M059J (cell line): ENCODE data around the gene TSHZ3. TPM values are rescaled to one million over a fixed set of nuclear protein-coding genes. Genes with fewer than 3 reads are reported as not detected.

ENCODE experiments used
- DNase-seq: peaks from one replicate; pipeline ENCODE4 v3.0.0-alpha.2; 2012; ENCODE audit warnings: low read depth
- total RNA-seq: library from RNA; depleted of rRNA; stranded (reverse); fragments of >200 nt; shearing (Covaris generic); gene quantifications from 2 replicates; pipeline ENCODE4 v1.2.3, GENCODE V29; 2014

TSHZ3 gene
- total RNA-seq, 1 experiment from 2014 or later: 0.22 TPM

DNA sequence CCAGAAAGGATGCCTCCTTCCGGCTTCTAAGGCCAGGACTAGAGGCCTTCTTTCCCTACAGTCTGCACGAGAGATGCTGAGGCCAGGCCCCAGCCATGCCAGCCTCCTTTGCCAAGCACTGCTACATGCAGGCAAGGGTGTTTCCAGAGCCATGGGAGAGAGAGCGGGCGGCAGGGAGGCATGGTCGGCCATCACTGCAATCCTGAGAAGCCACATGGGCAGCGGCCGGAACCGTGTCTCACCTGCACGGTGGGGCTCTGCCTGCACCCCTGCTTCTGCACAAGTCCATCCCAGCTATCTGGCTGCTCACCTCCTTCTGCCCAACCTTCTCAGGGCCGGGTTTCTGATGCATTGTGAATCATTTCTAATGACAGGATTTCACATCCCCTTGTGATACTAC, 35.1 kb downstream of the TSHZ3 start:
- DNase-seq: no peak

DNA sequence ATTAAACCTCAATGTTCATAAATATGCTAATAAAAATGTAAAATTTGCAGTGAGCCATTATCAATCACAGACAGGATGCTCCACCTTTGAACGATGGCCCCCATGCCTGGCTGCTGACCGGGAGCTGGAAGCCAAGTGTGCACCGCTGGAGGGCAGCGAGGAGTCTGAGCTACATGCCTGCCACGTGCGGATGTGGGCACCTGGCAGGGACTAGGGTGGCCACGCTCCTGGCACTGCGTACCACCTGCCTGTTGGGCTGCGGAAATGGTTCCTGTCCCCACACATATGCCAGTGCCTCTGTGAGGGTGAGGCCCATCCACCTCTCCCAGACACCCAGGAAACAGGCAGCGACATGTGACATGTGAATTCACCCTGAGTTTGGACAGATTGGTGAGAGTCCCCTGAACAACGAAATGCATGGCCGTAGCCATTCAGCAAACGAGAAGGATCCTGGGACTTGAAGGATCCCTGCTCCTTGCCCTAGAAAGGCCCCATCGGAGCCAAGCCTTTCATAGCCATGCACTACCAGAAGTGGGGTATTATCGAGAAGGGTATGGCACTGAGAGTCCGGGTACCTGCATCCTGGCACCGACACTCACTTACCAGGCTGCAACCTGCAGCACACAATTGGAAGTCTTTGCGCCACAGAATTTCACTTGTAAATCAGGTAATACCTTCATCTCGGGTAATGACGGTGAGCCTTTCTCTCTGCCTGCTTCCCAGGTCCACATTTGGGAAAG, 35.8 kb downstream of the TSHZ3 start:
- DNase-seq: no peak

DNA sequence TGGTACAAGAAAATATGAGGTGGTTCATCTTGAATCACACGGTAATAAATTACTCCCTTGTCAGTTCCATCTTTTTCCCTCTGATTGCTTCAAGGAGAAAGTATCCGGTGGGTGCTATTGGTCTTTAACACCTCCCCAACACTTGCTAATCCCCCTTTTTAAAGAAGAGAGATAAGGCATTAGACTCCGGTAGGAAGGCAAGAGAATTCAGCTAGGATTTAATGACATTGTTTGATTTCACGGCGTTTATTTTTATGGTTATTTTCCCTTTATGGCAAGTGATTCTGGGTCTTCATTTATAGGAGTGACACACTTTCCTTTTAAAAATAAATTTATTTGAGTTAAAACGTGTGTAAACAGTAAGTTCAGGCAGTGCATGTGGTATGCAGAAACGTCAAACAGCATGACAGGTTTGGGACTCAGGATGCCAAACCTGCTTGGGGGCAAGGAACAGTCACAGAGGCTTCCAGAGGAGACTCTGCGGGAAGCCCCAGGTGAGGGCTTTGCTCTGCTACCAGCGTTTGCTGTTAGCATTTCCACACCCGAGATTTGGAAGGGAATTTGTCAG, 36.5 kb downstream of the TSHZ3 start:
- DNase-seq: no peak

DNA sequence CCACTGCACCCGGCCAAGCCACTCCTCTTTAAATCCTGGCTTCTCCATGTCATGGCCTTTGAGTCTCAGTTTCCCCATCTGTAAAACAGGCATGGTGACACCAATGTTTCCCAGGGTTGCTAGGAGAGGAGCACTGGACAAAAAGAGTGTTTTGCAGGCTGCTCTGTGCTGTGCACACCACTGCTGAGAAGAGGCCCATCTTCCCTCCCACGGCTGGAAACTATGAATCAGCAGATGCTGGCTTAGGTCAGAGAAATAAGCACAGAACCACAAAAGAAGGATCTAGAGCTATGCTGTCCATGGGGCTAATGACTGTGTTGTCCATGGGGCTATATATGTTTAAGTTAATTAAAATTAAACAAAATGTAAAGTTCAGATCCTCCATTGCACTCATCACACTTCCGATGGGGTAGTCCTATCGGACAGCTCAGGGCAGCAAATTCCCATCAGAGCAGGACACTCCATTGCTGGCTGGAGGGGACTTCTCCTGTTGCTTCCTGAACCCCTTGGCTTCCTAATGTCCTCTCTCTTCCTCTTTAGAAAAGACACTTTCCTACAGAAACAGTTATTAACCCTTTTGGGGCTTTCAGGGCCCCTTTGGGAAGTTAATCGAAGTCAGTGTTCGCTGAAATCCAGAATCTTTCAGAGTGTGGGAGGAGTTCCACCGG, 37.1 kb downstream of the TSHZ3 start:
- peak; percentile 43 for DNase-seq

DNA sequence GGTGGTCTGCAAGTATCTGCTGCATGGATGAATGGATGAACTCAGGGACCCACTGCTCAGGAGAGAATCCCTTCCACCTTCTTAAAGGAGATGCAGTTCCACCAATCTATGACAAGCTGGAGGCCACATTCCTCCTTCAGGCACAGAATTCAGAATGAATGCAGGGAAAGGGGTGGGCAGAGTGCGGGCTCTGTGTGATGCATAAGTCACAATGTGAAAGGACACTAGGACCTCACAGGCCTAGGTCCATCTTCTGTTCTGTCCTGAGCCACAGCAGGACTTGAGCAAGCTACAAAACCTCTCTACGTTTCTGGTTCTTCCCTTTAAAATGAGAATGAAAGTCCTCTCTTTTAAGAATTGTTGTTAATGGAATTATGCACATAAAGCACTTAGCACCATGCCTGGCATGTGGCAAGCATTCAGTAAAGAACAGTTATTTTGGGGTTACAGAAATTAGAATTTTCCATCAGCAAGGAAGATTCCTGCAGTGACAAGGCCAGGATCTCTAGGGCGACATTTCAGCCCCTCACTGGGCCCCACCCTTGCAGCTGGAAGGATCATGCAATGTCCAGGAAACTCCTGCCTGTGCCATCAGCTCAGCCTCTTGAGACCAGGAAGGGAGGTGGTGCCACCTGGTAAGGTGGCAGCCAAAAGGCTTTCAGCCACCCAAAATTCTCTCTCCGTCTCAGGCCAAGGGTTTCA, 38.7 kb downstream of the TSHZ3 start:
- DNase-seq: no peak

DNA sequence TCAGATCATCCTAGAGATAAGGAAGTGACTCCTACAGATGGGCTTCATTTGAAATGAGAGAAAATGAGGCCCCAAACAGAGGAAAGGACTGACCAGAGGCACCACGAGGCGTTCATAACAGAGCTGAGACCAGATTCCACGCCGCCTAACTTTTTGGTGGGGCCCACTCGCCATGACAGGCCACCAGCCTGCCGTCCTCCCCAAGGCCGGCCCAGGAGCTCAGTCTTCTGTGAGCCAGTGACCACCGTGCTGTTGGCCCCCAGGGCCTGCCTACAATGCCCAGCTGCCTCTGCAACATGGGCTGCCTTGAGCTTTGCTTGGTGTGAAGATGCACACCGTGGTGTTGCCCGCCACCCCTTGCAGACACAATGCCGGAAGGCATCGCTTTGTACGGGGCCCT, 40.5 kb downstream of the TSHZ3 start:
- no peak for DNase-seq

DNA sequence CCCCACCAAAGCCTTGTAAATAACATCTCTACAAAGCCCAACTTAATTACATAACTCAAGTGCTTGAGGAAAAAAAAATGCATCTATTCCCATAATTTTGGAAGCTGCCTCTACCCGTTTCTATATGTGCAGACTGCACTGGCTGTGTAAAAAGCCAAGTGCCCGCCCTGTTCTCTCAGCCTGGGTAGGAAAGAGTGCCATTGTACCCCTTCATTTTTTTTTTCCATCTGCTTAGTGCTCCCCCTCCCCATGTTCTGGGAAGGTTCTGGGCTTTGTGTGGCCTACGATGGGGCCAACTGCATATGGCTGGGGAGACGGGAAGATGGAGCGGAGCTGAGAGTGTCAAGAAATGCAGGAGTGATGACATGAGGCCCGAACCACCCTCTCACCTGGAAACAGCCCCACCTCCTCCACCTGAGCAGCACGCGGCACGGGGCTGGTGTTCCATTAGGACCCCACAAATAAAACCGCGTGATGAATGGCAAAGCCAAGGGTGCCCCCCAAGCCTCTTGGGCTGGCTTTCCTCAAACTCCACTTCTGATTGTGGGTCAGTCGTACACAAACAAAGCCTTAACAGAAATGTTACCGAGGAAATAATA, 42.1 kb downstream of the TSHZ3 start:
- DNase-seq: no peak

DNA sequence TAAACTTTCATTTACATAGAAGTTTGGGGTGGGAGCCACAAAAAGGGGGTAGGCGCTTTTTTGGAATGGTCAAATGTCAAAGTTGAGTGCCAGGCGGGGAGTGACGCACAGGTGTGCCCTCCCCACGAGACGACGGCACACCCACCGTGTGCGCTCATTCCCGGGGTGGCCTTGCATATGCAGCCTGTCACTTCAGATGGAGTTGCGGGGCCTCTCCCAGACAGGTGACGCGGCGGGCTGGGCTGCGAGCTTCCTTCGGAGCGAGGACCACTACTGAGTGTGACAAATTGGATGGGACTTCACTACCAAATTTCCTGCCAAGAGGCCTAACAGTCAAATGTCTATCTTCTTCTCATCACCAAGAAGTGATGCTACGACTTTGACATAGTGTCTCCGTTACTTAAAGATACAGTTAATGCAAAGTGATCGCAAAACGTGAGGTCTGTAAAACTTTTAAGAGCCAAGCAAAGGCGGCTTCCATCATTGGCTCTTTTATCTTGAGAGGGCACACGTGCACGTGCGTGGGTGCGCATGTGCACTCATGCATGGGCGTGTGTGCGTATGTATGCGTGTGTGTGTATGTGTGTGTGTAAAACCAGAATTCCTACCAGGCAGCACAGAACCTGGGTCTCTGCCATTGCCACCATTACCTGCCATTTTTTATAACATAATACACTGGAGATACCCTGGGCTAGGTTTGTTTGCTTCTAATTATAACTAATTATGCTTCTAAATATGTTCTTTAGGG, 43.1 kb downstream of the TSHZ3 start:
- DNase-seq: no peak

DNA sequence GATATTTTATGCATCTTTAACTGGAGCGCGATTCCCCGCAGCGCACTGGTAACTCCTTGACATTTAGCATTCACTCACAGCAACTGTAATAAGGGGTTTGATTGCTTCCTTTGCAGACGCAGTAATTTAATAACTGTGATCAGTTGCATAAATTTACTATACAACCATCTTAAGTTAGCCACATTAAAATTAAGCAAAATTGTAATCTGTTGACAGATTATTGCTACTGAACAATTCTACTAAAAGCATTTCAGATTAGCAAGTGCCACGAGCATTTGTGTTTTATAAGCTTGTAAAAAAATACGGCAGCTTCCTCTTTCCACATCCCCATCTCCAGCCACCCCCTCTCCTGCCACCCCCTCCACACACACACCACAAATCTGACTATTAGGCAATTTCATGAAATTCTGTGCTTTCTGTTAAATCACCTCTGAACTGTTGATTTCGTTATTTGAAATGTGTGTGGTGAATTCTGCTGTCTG, 44.4 kb downstream of the TSHZ3 start:
- no peak for DNase-seq

DNA sequence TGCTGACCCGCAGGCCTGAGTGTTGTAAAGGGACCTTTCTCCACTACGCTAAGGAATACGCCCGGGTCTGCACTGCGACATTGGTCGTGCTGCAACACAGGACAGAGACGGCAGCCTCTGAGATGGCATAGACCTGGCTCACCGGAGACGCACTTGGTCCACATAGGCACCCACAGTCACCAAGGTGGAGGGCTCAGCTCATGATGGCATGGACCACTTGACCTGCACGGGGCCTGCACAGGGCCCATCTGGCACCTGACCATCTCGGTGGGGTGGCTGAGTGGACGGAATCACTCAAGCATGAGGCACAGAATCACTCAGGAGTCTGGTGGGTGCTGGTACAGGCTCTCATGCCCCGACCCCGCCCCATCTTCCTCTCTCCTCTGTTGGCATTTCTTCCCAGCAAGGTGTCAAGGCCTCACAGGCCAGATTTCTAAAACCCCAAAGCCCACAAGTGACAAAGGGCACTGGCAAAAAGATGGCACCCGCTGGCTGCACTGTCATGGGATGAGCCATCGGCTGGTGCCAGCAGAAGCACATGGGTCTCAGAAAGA, 45.9 kb downstream of the TSHZ3 start:
- no peak for DNase-seq

DNA sequence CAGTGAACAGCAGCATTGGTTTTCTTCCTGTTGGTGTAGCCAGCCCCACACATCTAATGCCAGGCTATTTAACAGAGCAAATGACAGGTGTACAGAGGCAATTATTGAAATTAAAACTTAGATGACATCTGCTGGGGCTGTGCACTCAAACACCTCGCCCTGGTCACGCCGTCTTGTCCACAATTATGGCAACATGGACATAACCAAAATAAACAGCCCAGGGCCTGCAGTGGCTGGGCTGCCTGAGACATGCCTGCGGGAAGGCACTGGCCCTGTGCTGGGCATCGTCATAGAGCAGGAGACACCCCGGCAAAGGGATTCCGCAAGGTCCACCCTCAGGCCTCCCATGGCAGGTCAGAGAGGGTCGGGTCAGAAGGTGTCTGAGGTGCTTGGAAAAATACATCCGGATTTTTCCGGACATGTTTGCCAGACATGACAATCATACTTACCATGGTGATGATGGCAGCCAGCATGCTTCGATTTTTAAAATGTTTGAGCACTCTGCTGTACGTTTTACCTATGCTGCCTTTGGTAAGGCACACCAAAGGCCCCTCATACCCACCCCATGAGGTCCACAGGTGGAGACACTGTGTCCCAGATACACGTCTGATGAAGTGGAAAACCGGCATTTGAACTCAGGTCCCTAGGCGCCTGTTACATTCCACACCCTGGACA, 47.8 kb downstream of the TSHZ3 start:
- no peak for DNase-seq

DNA sequence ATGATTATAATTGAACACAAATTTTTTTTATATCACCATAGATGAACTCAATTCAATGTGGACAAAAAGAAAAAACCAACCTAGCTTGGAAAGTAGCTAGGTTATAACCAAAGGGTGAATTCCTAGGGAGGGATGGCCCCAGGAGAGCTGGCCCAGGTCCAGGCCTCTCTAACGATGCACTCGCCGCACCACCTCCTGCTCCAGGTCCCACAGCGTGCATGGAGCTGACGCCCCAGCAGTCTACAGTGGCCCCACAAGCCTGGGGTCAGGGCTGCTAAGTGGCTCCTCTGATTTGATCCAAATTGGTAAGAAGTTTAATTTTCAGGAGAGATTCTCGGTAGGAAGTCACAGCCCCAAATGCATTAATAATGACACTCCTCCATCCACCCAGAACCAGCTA, 48.8 kb downstream of the TSHZ3 start:
- DNase-seq: no peak

DNA sequence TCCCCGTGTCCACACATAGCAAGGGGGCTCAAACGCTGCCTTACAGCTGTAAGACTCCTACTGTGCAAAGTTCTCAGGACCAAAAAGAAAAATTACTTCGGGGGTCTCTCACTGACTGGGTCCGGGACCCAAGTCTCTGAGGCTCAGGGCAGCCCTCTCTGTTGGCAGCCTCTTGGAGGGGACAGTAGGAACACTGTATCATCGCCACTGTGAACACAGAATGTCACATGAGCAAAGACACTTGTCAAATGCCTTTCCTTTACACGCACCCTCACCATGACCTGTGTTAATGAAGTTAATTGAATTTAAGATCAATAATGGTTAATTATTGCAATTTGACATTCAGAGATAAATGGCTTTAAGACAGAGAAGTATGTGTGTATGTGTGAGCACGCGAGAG, 49.6 kb downstream of the TSHZ3 start:
- no peak for DNase-seq

DNA sequence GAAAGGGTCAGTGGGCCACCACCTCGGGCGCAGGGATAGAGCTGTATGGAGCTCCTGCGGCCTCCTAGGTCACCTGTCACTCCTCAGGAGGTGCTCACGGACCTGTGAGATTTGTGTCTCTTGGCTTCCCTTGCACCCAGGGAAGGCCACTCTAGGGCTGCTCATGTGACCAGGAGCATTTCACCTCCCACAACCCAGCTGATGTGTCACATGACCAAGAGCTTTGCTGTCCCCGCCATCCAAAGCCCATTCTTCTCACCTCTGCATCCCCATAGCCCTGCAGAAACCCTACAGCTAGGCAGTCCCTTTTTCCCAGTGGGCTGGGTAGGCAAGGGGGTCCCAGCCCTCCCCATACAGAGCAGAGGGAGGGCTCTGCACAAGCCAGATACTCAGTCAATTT, 51.2 kb downstream of the TSHZ3 start:
- DNase-seq: no peak

DNA sequence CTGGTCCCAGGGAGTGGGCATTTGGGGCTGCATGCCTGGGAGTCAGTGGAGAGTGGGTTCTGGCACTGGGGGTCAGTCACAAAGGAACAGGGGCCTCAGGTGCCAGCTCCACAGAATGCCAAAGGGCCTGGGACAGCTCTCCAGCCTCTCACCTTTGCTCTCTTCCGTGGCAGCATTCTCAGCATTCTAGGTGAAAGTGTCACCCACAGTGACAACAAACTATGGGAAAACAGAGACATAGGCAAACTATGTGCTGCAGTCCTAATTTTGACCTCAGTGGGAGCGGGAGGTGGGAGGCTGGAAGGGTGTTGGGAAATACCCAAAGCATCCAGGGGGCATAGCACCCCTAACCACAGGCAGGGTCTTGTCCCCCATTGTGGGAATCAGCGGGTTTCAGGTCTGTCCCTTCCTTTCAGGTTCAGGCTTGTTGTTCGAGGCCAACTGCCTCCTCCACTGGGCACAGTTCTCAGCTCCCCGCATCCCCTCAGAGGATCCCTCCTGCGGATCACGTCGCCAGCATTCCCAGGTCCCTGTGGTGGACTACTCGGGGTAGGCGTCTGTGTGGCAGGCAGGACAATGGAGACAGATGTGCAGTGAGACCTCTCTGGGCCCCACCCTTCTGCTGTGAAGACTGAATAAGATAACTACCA, 52.4 kb downstream of the TSHZ3 start:
- DNase-seq: no peak

DNA sequence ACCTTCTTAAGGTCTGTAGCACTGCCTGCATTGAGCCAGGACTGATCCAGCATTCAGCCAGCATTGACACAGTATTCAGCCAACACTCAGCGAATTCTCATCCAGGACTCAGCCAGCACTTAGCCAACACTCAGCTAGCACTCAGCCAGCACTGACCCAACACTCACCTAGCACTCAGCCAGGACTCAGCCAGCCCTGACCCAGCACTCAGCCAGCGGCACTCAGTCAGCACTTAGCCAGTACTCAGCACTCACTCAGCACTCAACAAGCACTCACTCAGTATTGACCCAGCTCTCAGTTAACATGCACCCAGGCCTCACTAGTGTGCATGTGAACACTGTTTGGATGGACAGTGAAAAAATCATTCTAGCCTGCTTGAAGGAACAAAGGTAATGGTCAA, 55.0 kb downstream of the TSHZ3 start:
- DNase-seq: no peak

DNA sequence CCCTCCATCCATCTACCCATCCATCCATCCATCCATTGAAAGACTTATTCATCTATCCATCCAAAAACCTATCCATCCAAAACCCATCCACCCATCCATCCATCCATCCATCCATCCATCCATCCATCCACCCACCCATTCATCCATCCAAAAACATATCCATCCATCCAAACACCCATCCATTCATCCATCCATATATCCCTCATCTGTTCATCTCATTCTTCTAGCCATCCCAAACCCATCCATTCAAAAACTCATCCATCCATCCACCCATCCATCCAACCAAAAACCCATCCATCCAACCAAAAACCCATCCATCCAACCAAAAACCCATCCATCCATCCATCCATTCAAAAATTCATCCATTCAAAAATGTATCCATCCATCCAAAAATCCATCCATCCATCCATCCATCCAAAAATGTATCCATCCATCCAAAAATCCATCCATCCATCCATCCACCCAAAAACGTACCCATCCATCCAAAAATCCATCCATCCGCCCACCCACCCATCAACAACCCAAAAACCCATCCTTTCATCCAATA, 56.5 kb downstream of the TSHZ3 start:
- no peak for DNase-seq

DNA sequence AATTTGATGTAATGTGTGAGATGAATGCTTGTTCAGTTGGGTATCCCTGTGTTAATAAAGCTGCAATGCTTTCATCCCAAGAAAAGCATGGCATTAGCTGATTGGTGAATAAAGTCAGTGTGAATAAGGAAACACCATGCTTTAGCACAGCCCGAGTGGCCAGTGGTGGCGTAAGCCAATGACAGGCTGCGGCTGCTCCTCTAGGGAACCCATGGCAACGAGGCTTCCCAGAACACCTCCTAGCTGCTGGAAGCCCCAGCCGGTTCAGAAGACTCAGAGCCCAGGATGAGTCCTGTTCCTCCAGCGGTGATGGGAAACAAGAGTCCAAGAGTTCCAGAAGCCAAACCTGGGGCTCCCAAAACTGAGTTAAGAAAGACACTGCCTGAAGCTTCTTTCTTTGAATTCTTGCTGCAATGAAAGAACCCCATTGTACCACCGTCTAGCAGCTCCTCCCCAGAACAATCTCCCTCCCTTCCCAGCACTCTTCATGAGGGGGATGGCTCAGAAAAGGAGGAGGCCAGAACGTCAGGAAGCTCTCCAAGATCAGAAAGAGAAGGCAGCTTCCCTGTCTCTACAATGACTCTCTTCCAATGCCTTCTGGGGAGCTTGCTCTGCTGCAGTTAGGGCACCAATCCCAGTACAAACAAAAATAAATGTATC, 58.2 kb downstream of the TSHZ3 start:
- no peak for DNase-seq

DNA sequence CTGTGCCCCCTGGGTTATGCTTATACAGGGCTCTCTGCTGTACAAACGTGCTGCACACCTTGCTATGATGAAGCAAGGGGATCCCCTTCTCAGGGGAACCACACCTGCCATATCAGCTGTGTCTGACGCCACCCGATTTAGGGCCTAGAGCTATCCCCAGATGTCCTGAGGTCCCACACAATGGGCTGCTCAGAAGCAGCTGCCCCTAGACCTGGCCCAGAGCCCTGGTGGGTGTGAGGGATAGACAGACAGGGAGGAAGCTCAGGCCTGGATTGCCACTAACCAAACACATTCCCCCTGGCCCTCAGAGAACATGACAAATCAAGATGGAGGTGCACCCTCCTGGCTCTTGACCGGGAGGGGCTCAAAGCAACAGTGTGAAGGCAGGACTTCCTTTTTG, 59.3 kb downstream of the TSHZ3 start:
- DNase-seq: no peak
